ENCODE data around the gene TMPRSS11E.

DNA sequence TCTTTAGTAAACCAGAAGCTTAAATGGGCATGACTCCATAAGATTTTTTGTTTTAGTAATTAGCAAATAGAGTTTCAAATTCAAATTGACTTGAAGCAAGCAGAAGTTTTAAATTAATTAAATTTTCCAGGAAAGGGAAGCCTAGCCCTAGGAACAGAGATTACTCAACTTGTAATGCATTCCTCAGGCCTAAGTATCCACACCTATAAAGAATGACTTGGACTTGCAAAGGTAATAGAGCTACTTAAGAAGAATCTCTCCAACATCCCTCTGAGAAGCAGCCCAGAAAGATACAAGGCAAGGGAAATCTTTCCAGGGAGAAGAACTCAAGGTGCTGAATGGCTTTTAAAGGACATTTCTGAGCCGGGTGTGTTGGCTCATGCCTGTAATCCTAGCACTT, 16.9 kb upstream of the TMPRSS11E start:
- TF ChIP-seq, protein P1, sequence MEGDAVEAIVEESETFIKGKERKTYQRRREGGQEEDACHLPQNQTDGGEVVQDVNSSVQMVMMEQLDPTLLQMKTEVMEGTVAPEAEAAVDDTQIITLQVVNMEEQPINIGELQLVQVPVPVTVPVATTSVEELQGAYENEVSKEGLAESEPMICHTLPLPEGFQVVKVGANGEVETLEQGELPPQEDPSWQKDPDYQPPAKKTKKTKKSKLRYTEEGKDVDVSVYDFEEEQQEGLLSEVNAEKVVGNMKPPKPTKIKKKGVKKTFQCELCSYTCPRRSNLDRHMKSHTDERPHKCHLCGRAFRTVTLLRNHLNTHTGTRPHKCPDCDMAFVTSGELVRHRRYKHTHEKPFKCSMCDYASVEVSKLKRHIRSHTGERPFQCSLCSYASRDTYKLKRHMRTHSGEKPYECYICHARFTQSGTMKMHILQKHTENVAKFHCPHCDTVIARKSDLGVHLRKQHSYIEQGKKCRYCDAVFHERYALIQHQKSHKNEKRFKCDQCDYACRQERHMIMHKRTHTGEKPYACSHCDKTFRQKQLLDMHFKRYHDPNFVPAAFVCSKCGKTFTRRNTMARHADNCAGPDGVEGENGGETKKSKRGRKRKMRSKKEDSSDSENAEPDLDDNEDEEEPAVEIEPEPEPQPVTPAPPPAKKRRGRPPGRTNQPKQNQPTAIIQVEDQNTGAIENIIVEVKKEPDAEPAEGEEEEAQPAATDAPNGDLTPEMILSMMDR (IDR thresholded peaks at IDR 0.05): no peak
- TF ChIP-seq ZFX (IDR thresholded peaks at IDR 0.05; ENCODE audit: borderline replicate concordance): no peak
